ENCODE results near the gene C12orf57. TPM values are rescaled to one million over a fixed set of nuclear protein-coding genes. Genes with fewer than 3 reads are reported as not detected.

Gene C12orf57
- polyA plus RNA-seq, 3 donors, result 146 to 155 (median 153) TPM

DNA sequence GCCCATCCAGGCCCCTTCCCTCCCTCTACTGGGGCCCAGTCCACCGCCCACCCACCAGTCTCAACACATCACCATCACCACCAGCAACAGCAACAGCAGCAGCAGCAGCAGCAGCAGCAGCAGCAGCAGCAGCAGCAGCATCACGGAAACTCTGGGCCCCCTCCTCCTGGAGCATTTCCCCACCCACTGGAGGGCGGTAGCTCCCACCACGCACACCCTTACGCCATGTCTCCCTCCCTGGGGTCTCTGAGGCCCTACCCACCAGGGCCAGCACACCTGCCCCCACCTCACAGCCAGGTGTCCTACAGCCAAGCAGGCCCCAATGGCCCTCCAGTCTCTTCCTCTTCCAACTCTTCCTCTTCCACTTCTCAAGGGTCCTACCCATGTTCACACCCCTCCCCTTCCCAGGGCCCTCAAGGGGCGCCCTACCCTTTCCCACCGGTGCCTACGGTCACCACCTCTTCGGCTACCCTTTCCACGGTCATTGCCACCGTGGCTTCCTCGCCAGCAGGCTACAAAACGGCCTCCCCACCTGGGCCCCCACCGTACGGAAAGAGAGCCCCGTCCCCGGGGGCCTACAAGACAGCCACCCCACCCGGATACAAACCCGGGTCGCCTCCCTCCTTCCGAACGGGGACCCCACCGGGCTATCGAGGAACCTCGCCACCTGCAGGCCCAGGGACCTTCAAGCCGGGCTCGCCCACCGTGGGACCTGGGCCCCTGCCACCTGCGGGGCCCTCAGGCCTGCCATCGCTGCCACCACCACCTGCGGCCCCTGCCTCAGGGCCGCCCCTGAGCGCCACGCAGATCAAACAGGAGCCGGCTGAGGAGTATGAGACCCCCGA is 7.0 kb upstream of the C12orf57 start:
- DNase-seq (ENCODE audit: low read depth in 3 of 3, low spot score in 2 of 3), result no peak

- peak; percentile 86 to 90 (median 89) for DNase-seq (ENCODE audit: low read depth in 3 of 3, low spot score in 2 of 3)
These were observed 6.1 kb upstream of the C12orf57 start for GRCh38 chr12:6937481-6938352.

DNA sequence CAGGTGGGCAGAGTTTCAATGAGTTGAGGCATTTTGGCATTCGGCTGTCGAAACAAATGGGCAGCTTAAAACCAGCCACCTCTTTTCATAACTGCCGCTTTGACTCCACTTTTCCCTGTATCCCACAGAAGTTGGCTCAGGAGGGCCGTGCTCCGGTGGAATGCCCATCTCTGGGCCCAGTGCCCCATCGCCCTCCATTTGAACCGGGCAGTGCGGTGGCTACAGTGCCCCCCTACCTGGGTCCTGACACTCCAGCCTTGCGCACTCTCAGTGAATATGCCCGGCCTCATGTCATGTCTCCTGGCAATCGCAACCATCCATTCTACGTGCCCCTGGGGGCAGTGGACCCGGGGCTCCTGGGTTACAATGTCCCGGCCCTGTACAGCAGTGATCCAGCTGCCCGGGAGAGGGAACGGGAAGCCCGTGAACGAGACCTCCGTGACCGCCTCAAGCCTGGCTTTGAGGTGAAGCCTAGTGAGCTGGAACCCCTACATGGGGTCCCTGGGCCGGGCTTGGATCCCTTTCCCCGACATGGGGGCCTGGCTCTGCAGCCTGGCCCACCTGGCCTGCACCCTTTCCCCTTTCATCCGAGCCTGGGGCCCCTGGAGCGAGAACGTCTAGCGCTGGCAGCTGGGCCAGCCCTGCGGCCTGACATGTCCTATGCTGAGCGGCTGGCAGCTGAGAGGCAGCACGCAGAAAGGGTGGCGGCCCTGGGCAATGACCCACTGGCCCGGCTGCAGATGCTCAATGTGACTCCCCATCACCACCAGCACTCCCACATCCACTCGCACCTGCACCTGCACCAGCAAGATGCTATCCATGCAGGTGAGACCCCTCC is 5.2 kb upstream of the C12orf57 start:
- no peak for DNase-seq (ENCODE audit: low read depth in 3 of 3, low spot score in 2 of 3)

GRCh38 chr12:6939191-6939540 is 4.7 kb upstream of the C12orf57 start:
- DNase-seq (ENCODE audit: low read depth in 3 of 3, low spot score in 2 of 3), result no peak

DNA sequence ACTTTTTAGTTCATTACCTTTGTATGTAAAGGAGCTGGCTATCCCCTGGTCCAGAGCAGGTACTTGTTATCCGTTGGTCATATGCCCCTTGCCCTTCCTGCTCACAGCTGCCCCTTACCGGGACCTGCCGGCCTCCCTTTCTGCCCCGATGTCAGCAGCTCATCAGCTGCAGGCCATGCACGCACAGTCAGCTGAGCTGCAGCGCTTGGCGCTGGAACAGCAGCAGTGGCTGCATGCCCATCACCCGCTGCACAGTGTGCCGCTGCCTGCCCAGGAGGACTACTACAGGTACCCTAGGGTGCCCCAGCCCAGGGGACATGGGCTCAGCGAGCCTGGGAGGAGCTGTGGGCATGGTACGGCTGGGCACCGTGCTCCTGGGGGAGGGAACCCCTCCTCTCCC is 2.6 kb upstream of the C12orf57 start:
- DNase-seq (ENCODE audit: low read depth in 3 of 3, low spot score in 2 of 3), result no peak

DNA sequence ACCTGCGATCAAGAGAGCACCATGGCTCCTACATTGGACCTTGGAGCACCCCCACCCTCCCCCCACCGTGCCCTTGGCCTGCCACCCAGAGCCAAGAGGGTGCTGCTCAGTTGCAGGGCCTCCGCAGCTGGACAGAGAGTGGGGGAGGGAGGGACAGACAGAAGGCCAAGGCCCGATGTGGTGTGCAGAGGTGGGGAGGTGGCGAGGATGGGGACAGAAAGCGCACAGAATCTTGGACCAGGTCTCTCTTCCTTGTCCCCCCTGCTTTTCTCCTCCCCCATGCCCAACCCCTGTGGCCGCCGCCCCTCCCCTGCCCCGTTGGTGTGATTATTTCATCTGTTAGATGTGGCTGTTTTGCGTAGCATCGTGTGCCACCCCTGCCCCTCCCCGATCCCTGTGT is 2.0 kb upstream of the C12orf57 start:
- no peak for DNase-seq (ENCODE audit: low read depth in 3 of 3, low spot score in 2 of 3)

DNA sequence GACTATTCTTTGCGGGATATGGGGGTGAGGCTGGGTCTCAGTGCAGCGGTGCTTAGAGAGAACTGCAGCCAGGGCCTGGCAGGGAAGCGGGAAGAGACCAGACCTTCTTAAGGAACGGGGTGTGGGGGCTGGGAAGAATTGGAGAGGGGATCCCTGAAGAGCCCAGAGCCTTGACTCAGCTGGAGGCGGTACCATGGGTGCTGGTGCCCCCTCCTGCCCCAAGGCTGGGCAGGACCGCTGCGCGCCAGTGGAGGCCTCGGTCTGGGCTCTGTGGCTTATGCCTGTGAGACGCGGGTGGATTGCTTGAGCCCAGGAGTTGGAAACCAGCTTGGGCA is 1.5 kb upstream of the C12orf57 start:
- DNase-seq (ENCODE audit: low read depth in 3 of 3, low spot score in 2 of 3), result no peak

DNA sequence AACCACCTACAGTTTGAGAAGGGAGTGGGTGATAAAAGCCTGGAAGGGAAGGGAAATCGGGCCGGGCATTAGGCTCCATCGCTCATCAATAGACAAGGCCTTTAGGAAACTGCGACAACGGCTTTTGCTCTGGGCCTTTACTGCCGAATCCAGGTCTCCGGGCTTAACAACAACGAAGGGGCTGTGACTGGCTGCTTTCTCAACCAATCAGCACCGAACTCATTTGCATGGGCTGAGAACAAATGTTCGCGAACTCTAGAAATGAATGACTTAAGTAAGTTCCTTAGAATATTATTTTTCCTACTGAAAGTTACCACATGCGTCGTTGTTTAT is 467 bp upstream of the C12orf57 start:
- DNase-seq (ENCODE audit: low read depth in 3 of 3, low spot score in 2 of 3), result peak in 1 of 3 donors; percentile 87

DNA sequence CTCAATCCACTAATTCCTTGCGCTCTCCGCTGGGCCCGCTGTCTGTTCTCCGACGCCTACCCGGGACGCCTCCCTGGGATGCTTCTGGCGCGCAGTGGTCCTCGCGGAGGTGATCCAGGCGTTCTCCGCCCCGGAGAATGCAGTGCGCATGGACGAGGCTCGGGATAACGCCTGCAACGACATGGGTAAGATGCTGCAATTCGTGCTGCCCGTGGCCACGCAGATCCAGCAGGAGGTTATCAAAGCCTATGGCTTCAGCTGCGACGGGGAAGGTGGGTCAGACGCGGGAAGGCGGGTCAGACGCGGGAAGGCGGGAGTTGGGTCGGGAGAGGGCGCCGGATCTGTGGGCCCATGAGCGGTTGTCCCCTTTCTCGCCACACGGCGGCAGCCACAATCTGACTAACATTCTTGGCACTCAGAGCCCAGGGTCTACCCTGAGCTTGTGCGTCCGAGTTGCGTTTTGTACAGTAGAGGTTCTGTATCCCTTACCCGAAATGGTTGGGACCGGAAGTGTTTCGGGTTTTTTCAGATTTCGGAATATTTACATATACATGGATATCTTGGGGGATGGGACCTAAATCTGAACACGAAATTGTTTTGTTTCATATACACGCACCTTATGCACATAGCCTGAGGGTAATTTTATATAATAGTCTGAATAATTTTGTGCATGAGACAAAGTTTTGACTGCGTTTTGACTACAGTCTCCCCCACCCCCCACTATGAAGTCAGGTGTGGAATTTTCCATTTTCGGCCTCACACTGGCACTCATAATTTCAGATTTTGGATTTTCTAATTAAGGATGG is 762 bp downstream of the C12orf57 start:
- peak in 2 of 3 donors; percentile 80 to 87 for DNase-seq (ENCODE audit: low read depth in 3 of 3, low spot score in 2 of 3)

DNA sequence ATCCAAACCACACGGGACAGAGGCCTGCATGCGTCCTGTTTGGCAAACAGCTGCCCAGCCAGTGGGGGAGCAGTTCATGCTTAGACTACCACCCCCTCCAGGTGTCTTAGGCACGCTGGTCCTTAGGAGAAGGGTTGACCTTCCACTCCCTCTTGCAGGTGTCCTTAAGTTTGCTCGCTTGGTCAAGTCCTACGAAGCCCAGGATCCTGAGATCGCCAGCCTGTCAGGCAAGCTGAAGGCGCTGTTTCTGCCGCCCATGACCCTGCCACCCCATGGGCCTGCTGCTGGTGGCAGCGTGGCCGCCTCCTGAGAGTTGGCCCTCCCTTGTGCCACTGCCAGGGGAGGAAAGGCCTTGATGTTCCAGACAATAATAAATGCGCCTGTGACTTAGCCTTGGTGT is 1.8 kb downstream of the C12orf57 start:
- DNase-seq (ENCODE audit: low read depth in 3 of 3, low spot score in 2 of 3), result no peak

DNA sequence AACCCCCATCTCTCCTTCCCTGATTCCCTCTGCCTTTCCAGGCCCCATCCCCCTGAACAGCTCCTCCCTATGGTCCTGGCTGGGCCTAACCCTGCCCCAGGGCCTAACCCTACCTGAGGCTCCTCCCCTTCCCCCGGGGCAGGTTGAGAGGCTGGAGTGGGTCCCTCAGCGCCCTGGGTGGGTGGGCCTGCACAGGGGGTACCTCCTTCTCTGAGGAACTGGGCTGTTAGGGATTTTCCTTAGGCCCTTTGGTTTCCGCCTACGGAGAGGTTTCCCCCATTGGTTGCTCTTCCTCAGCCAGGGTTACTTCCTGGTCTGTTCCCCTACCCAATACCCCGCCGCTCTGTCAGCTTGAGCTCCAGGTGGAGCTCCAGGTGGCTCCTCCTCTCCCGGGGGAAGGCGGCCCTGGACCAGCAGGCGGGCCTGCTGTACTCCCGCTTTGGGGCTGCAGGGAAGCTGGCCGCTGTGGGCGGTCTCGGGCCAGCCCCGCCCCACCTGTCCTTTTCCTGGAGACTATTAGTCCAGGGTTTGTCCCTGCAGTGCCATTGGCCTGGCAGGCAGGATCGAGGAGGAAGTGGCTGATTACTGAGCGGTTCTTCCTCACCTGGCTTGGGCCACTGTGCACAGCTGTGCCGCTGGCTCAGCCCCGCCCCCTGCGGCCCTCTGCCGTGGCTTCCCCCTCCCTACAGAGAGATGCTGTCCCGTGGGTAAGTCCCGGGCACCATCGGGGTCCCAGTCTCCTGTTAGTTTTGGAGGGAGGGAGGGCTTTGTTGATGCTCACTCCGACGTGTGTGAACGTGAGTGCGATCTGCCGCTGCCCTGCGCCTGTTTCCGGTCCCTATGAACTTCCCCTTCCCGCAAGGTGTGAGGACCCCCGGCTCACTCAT is 2.5 kb downstream of the C12orf57 start:
- DNase-seq (ENCODE audit: low read depth in 3 of 3, low spot score in 2 of 3), result peak in 1 of 3 donors; percentile 76

DNA sequence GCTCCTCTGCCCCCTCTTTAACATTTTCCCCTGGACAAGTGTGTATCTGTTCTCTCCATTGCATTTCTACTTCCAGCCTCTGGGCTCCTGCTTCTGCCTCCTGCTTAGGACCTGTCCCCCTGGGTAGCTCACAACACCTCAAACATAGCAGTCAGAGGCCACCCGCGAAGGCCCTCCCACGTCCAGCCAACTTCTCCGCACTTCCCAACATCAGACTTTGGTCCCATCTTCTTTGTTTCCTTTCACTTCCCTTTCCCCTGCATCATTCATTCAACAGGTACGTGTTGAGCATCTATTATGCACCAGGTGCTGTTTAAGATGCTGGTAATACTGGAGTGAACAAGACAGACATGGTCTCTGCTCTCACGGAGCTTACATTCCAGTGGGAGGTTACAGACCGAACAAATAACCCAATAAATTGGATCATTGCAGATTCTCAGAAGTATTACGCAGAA is 3.1 kb downstream of the C12orf57 start:
- no peak for DNase-seq (ENCODE audit: low read depth in 3 of 3, low spot score in 2 of 3)

GRCh38 chr12:6947615-6948014 is 3.8 kb downstream of the C12orf57 start:
- DNase-seq (ENCODE audit: low read depth in 3 of 3, low spot score in 2 of 3), result no peak

DNA sequence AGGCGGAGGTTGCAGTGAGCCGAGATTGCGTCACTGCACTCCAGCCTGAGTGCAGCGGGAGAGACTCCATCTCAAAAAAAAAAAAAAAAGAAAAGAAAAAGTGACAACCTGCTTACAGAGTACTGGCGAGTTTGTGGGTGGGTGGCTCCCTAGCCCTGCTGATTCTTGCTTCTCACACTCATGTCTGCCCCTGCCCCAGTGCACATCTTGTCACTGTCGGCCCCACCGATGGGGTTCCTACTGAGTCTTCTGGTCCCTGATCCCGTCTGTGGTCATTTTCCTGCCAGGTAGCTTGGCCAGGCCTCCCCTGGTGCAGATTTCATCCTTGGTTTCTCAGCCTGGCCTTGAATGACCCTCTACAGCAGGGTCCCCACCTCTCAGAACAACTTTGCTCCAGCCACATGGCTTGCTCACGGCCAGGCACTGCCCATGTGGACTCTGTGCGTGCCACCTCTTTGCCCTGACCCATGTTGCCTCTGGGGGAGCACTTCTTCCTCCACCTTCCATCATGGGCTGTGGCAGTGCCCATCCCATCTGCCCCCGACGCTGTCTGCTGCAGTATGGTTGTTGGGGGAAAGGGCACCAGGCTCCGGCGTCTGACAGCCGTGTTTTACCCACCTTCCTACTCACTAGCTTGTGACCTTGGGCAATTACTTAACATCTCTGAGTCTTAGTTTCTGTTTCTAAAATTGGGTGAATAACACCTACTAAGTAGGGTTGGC is 5.2 kb downstream of the C12orf57 start:
- no peak for DNase-seq (ENCODE audit: low read depth in 3 of 3, low spot score in 2 of 3)

GRCh38 chr12:6950401-6950801 is 6.6 kb downstream of the C12orf57 start:
- DNase-seq (ENCODE audit: low read depth in 3 of 3, low spot score in 2 of 3), result no peak

GRCh38 chr12:6950811-6951540 is 7.2 kb downstream of the C12orf57 start, which contains the start of gene PTPN6:
Gene PTPN6 (plus strand): TSS chr12:6951356. CDS start chr12:6951513, 157 bp downstream.
- no peak for DNase-seq (ENCODE audit: low read depth in 3 of 3, low spot score in 2 of 3)

GRCh38 chr12:6951551-6952120 is 7.8 kb downstream of the C12orf57 start:
- DNase-seq (ENCODE audit: low read depth in 3 of 3, low spot score in 2 of 3), result no peak

Data from right renal cortex interstitium (tissue), 3 donors.